GM12878 (cell line): ENCODE measurements around the gene NCR2. TPM values are rescaled to one million over a fixed set of nuclear protein-coding genes. Genes with fewer than 3 reads are reported as not detected.

Experiments used
- ATAC-seq: fragments of 200-7000 bp; cut with Tn5 transposase; 3 replicates; pipeline ENCODE4 v1.9.1; 2020; ENCODE audit warnings: mild to moderate bottlenecking, moderate library complexity
- BruUV-seq: library from RNA; stranded (reverse); fragments of 400-500 nt; replicated peaks from 2 replicates; lab custom pipeline; 2021; lab: Mats Ljungman, UMichigan
- CTCF ChIA-PET: fragments of 300-600 bp; sonication (Branson Sonifier 250); formaldehyde crosslinking; extraction: SDS; loops from one replicate; lab custom pipeline; 2021; ENCODE audit warnings: inconsistent platforms; lab: Yijun Ruan, JAX
- POLR2A ChIA-PET: fragments of 350-600 bp; formaldehyde crosslinking; extraction: SDS; loops from one replicate; lab custom pipeline; 2021; ENCODE audit warnings: inconsistent platforms; lab: Charles Lee
- RAD21 ChIA-PET: fragments of 300-600 bp; sonication (Branson Sonifier 250); formaldehyde crosslinking; loops from one replicate; lab custom pipeline; 2023; ENCODE audit warnings: antibody characterized with exemption; ENCODE audit not compliant: unreplicated experiment; lab: Charles Lee
- SMC1A ChIA-PET: fragments of 300-600 bp; sonication (Branson Sonifier 250); formaldehyde crosslinking; loops from one replicate; lab custom pipeline; 2023; ENCODE audit not compliant: unreplicated experiment, uncharacterized antibody; lab: Charles Lee
- DNase-seq: peaks from one replicate; pipeline ENCODE4 v3.0.0-alpha.2; 2011; ENCODE audit warnings: low read depth, low spot score
- FAIRE-seq: peaks from 3 replicates; lab custom pipeline; 2011; peaks lifted over from hg19 to GRCh38; lab: Jason Lieb, UNC
- H2AFZ ChIP-seq: 2 replicates; pipeline ENCODE4 v1.6.0; 2011; ENCODE audit warnings: low read depth, low read length, control low read depth; ENCODE audit not compliant: control insufficient read depth
- H3K27ac ChIP-seq: 2 replicates; pipeline ENCODE4 v1.5.1; 2011; ENCODE audit warnings: control low read depth; ENCODE audit not compliant: control insufficient read depth, insufficient read depth
- H3K27me3 ChIP-seq, 2 experiments: replicated peaks in 1 of 2; 2 replicates each; pipeline versions ENCODE4 v1.6.0 to v1.6.1; 2011; ENCODE audit warnings: low read length in 1 of 2; ENCODE audit not compliant: control insufficient read depth in 2 of 2, insufficient read depth in 2 of 2
- H3K36me3 ChIP-seq, 2 experiments: 2 replicates each; pipeline ENCODE4 v1.5.1; 2011; ENCODE audit warnings: low read length in 1 of 2; ENCODE audit not compliant: control insufficient read depth in 2 of 2, insufficient read depth in 2 of 2
- H3K4me1 ChIP-seq: 2 replicates; pipeline ENCODE4 v1.6.1; 2011; ENCODE audit warnings: mild to moderate bottlenecking, low read length, moderate library complexity, mixed read lengths; ENCODE audit not compliant: control insufficient read depth, insufficient read depth
- H3K4me2 ChIP-seq: 2 replicates; pipeline ENCODE4 v1.6.0; 2011; ENCODE audit warnings: control low read depth; ENCODE audit not compliant: control insufficient read depth, insufficient read depth
- H3K4me3 ChIP-seq: fragments of 200-600 bp; sonication (generic); 2 replicates; pipeline ENCODE4 v1.5.1; 2016
- H3K79me2 ChIP-seq: 2 replicates; pipeline ENCODE4 v1.6.0; 2011; ENCODE audit warnings: low read length; ENCODE audit not compliant: control insufficient read depth, insufficient read depth
- H3K9ac ChIP-seq: 2 replicates; pipeline ENCODE4 v1.8.0; 2011; ENCODE audit warnings: low read length, control low read depth, mixed read lengths; ENCODE audit not compliant: control insufficient read depth, insufficient read depth
- H3K9me3 ChIP-seq: replicated peaks from 3 replicates; pipeline ENCODE4 v1.5.1; 2011; ENCODE audit warnings: mild to moderate bottlenecking, low read length; ENCODE audit not compliant: control insufficient read depth, insufficient read depth
- H4K20me1 ChIP-seq: 2 replicates; pipeline ENCODE4 v1.6.0; 2011; ENCODE audit not compliant: control insufficient read depth, insufficient read depth
- BHLHE40 ChIP-seq, 2 experiments: fragments of 450-650 bp in 1 of 2; IDR thresholded peaks; 2 replicates each; pipeline ENCODE4 v1.6.1; 2011 to 2017; ENCODE audit warnings: low read depth in 2 of 2, borderline replicate concordance in 1 of 2, improper control_type of control experiment in 1 of 2, low read length in 1 of 2, mild to moderate bottlenecking in 1 of 2
- EGR1 ChIP-seq, 2 experiments: IDR thresholded peaks; 1 replicate in 1 of 2; 2 replicates in 1 of 2; pipeline ENCODE4 v1.6.1; 2011 to 2012; ENCODE audit warnings: low read depth in 2 of 2, low read length in 2 of 2, borderline replicate concordance in 1 of 2, mild to moderate bottlenecking in 1 of 2, moderate library complexity in 1 of 2
- IRF3 ChIP-seq: fragments of 450-650 bp; IDR thresholded peaks from 2 replicates; pipeline ENCODE4 v1.6.1; 2014; ENCODE audit warnings: mild to moderate bottlenecking
- MTA3 ChIP-seq: IDR thresholded peaks from 2 replicates; pipeline ENCODE4 v1.6.1; 2012; ENCODE audit warnings: low read length, inconsistent platforms, borderline replicate concordance
- MYB ChIP-seq: fragments of 150-350 bp; IDR thresholded peaks from 2 replicates; pipeline ENCODE4 v1.6.1; 2014; ENCODE audit warnings: mild to moderate bottlenecking, low read depth, low read length, borderline replicate concordance
- NFXL1 ChIP-seq: fragments of 450-650 bp; IDR thresholded peaks from 2 replicates; pipeline ENCODE4 v1.6.1; 2017; ENCODE audit warnings: antibody characterized with exemption, mild to moderate bottlenecking, borderline replicate concordance
- RCOR1 ChIP-seq: conservative IDR thresholded peaks from 2 replicates; pipeline ENCODE4 v1.6.1; 2012; ENCODE audit warnings: low read depth, low read length, improper control_type of control experiment
- TARDBP ChIP-seq: IDR thresholded peaks from 2 replicates; pipeline ENCODE4 v1.6.1; 2016; ENCODE audit warnings: borderline replicate concordance
- USF2 ChIP-seq: IDR thresholded peaks from 2 replicates; pipeline ENCODE4 v1.6.1; 2011; ENCODE audit warnings: low read depth, low read length, improper control_type of control experiment, borderline replicate concordance
- ZNF687 ChIP-seq: fragments of 450-650 bp; IDR thresholded peaks from 2 replicates; pipeline ENCODE4 v1.6.1; 2017; ENCODE audit warnings: mild to moderate bottlenecking, moderate library complexity
- WGBS: methylation state at CpG from one replicate; pipeline ENCODE4 v1.1.6; 2016; ENCODE audit warnings: low lambda C conversion rate; ENCODE audit not compliant: insufficient replicate concordance, insufficient coverage; ENCODE audit errors: missing lambda C conversion rate; 5-methylcytosine and 5-hydroxymethylcytosine counted together
- in situ Hi-C: fragments of 300-500 bp; cut with MboI; formaldehyde crosslinking; loops from 9 replicates; pipeline ENCODE4 v1.14.3; 2018; ENCODE audit warnings: mixed read lengths
- intact Hi-C: fragments of 100-400 bp; cut with micrococcal nuclease; formaldehyde crosslinking; loops from one replicate; pipeline ENCODE4 v1.14.2; 2022; ENCODE audit not compliant: unreplicated experiment
- polyA plus RNA-seq, 11 experiments: library from polyadenylated mRNA; depleted of rRNA in 4 of 11; unstranded in 6 of 11; stranded (reverse) in 5 of 11; fragments of >200 nt; fragmentation: Nextera tagmentation in 4 of 11; fragmentation: Illumina TruSeq in 1 of 11; extraction: Ambion mirVana in 4 of 11; extraction: Trizol in 1 of 11; gene quantifications; 1 replicate in 1 of 11; 2 replicates in 10 of 11; pipeline versions ENCODE4 v1.2.1 to v1.2.3, GENCODE V29; 2011 to 2016; ENCODE audit warnings: inconsistent platforms in 2 of 11, missing spikeins in 2 of 11, low read depth in 1 of 11
- total RNA-seq, 4 experiments: library from RNA; depleted of rRNA in 3 of 4; stranded (reverse); fragments of >200 nt in 3 of 4; fragmentation: Illumina TruSeq in 1 of 4; extraction: Trizol in 1 of 4; gene quantifications; 2 replicates each; pipeline versions ENCODE4 v1.2.1 to v1.2.3, GENCODE V29; 2013 to 2021

NCR2 gene
- total and polyA plus RNA-seq, 10 of the 15 experiments (the other 5 are each of a cell fraction or from before 2014, with no cell fraction given): 0.21 to 0.53 TPM; not detected in 8

- no peak for FAIRE-seq
- in situ Hi-C loops: no loop called here
- Histone ChIP-seq H3K79me2 (no peaks in the 10 kb centered on the region), H3K27ac (no peak overlapping the region), H3K4me3 (no peak overlapping the region), H2AFZ (no peak overlapping the region), H3K36me3 (no peaks in the 10 kb centered on the region), H3K4me2 (no peak overlapping the region), H3K27me3 (no peaks in the 10 kb centered on the region; a peak in 1 of 4 replicates), H3K9ac (no peak overlapping the region), H3K9me3 (peaks cover 7% of the 10 kb centered on the region; the same call in 2 of the 3 replicates), H4K20me1 (no peaks in the 10 kb centered on the region), H3K4me1 (no peaks in the 10 kb centered on the region)
- ChIA-PET SMC1A (interaction anchor here (0.7 to 1.6 kb wide), 2 partner anchors 12 to 365 kb away, joined by 3 to 4 read pairs; no protein-coding TSS in a partner anchor), CTCF (interaction anchor here (2.1 kb wide), 1 partner anchor 28 kb away, joined by 5 read pairs; no protein-coding TSS in a partner anchor), RAD21 (no interaction called here), POLR2A (no interaction called here)
- no peak for ATAC-seq
- no TSS peak for BruUV-seq
- intact Hi-C loops: no loop called here
- no peak for DNase-seq
- WGBS: 32% methylated on average over 5 of the region's 5 CpGs
- no peak for TF ChIP-seq IRF3
- no peak for TF ChIP-seq BHLHE40 (IDR thresholded peaks at IDR 0.05; ENCODE audit: borderline replicate concordance in 1 of 2, low read depth in 2 of 2, low read length in 1 of 2)
- no peak for TF ChIP-seq EGR1 (IDR thresholded peaks at IDR 0.05; ENCODE audit: borderline replicate concordance in 1 of 2, low read depth in 2 of 2, low read length in 2 of 2)
- TF ChIP-seq MTA3: no peak
- no peak for TF ChIP-seq RCOR1
- no peak for TF ChIP-seq TARDBP
- TF ChIP-seq ZNF687: no peak
- no peak for TF ChIP-seq USF2
- TF ChIP-seq MYB: no peak
- TF ChIP-seq NFXL1: no peak
Measured at GRCh38 chr6:41396335-41396734, 60.9 kb downstream of the NCR2 start.
